ENCODE results near the gene FCRLB. TPM values are rescaled to one million over a fixed set of nuclear protein-coding genes. Genes with fewer than 3 reads are reported as not detected.
"Not testable (repeated sequence)": the region's sequence is repeated elsewhere in the genome, so short reads cannot be mapped to it uniquely, and the experiment has no call there.

The FCRLB gene, protein sequence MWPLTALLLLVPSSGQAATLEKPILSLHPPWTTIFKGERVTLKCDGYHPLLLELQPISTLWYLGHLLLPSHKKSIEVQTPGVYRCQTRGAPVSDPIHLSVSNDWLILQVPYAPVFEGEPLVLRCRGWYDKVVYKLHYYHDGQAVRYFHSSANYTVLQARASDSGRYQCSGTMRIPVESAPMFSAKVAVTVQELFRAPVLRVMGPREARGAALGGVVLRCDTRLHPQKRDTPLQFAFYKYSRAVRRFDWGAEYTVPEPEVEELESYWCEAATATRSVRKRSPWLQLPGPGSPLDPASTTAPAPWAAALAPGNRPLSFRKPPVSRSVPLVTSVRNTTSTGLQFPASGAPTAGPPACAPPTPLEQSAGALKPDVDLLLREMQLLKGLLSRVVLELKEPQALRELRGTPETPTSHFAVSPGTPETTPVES
- total RNA-seq, result under 1 TPM; 0.13 to 0.58 (median 0.29) TPM
- under 1 TPM in 2 of 3 donors, not detected in 1; 0.06 to 0.25 TPM for polyA plus RNA-seq
- long read RNA-seq, donor 1, result 0 reads
- long read RNA-seq, donor 2, result 0 reads

DNA sequence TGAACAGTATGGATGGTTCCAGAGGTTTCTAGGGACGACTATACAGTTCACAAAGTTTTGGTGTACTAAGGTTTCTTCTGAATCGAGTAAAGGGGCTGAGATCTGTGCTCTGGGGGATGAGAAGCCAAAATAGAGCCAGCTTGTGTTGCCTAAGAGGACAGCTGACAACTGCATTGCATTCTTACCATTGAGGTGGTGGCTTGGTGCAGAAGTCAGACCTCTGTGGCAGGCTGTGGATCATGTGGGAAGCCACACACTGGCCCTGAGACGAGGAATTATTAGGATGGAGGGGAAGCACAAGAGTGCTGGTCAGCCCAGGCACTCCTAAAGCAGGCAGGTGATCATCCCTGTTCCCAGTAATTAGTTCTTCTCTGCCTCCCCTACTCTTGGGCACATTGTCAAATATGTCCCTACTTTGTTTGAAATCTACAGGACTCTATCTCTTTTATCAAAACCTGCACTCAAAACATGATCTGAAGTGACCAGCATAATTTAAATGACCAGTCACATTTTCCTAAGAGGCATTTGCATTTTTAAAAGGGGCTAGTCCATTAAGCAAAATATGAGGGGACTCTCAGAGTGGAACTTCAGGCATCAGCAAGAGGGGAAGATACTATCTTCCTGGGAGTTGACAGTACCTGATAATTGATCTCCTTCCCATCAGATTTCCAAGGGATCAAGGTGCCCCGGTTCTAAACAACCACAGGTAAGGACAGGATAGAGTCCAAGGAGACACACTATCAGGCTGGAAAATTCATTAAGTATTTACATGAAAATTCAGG is at the start of gene FCRLB:
FCRLB (plus strand) TSS at position 589 of the 782 bp plus-strand sequence. CDS start 1,129 bp downstream, outside the sequence.
- TF ChIP-seq, protein P1, sequence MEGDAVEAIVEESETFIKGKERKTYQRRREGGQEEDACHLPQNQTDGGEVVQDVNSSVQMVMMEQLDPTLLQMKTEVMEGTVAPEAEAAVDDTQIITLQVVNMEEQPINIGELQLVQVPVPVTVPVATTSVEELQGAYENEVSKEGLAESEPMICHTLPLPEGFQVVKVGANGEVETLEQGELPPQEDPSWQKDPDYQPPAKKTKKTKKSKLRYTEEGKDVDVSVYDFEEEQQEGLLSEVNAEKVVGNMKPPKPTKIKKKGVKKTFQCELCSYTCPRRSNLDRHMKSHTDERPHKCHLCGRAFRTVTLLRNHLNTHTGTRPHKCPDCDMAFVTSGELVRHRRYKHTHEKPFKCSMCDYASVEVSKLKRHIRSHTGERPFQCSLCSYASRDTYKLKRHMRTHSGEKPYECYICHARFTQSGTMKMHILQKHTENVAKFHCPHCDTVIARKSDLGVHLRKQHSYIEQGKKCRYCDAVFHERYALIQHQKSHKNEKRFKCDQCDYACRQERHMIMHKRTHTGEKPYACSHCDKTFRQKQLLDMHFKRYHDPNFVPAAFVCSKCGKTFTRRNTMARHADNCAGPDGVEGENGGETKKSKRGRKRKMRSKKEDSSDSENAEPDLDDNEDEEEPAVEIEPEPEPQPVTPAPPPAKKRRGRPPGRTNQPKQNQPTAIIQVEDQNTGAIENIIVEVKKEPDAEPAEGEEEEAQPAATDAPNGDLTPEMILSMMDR (IDR thresholded peaks at IDR 0.05), result no peak
- Histone ChIP-seq H3K4me3 (no peak within 1 kb of the TSS), H3K27me3 (ENCODE audit: insufficient read depth in 3 of 3, low read length in 2 of 3) (peaks cover 0 to 54% (median 2%) of the 10 kb centered on the region in 3 donors), H3K4me1 (no peaks in the 10 kb centered on the region), H3K27ac (no peak within 1 kb of the TSS), H3K36me3 (ENCODE audit: insufficient read depth in 1 of 2, low read depth in 1 of 2) (no peaks in the 10 kb centered on the region), H3K9me3 (no peaks in the 10 kb centered on the region)
- ATAC-seq (no peak), DNase-seq (no peak)
- intact Hi-C loops (cut with DNase I), result no loop called here
- 34 to 59% (median 39%) methylated on average over 4 of the region's 4 CpGs for WGBS, 3 donors

DNA sequence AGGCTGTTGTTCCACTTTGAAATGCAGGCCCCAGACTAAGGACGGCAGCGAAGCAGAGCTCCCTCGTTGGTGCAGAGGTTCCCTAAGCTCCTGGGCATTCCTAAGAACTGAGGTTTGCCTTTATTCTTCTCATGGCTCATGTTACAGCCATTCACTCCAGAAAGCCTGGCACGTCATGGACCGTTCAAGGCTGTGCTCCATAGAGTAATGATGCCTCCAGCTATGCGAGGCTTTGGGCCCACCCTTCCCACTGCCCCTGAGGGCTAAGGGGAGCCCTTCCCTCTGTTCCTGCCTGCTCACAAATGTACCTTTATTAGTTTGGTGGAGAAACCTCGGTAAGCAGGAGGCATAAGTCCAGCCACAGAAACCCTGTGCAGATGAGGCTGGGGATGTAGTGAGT is 47.9 kb upstream of the FCRLB start:
- H3K36me3 ChIP-seq (ENCODE audit: insufficient read depth in 1 of 2, low read depth in 1 of 2); H3K27me3 ChIP-seq (ENCODE audit: insufficient read depth in 3 of 3, low read length in 2 of 3); H3K27ac ChIP-seq; H3K4me1 ChIP-seq; intact Hi-C loops (cut with DNase I); H3K4me3 ChIP-seq; H3K9me3 ChIP-seq; DNase-seq: not testable (repeated sequence)
- WGBS, 3 donors, result 60 to 68% (median 67%) methylated on average over 5 to 7 of the region's 7 CpGs
- ATAC-seq, result peak in 1 of 4 donors; percentile 27

DNA sequence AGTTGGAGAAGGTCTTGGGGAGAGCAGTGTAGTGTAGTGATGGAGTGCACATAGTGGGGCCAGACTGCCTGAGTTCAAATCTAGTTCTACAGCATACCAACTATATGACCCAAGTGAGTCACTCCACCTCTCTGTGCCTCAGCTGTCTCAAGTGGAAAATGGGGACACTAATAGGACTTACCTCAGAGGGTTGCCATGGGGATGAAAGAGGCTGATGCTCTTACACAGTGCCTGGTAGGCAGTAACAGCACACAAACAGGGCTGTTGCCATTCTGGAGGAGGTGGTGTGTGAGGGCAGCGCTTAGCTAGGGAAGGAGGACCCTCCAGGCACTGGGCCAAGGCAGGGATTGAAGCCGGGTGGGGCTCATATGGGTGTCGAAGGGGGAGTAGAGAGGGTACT is 46.9 kb upstream of the FCRLB start:
- H3K9me3 ChIP-seq; intact Hi-C loops (cut with DNase I): not testable (repeated sequence)

GRCh38 chr1:161674908-161675307 is 46.4 kb upstream of the FCRLB start:
- H3K9me3 ChIP-seq; H3K27me3 ChIP-seq (ENCODE audit: insufficient read depth in 3 of 3, low read length in 2 of 3); DNase-seq; H3K36me3 ChIP-seq (ENCODE audit: insufficient read depth in 1 of 2, low read depth in 1 of 2); ATAC-seq; H3K27ac ChIP-seq; intact Hi-C loops (cut with DNase I); H3K4me3 ChIP-seq; H3K4me1 ChIP-seq: not testable (repeated sequence)
- 65 to 81% (median 71%) methylated on average over 2 to 3 of the region's 3 CpGs for WGBS, 3 donors

More for the DNA sequence above, 46.9 kb upstream of the FCRLB start:
- H3K4me3 ChIP-seq; H3K4me1 ChIP-seq; H3K27ac ChIP-seq; DNase-seq; H3K27me3 ChIP-seq (ENCODE audit: insufficient read depth in 3 of 3, low read length in 2 of 3); ATAC-seq; H3K36me3 ChIP-seq (ENCODE audit: insufficient read depth in 1 of 2, low read depth in 1 of 2): not testable (repeated sequence)
- 41 to 64% (median 53%) methylated on average over 2 of the region's 3 CpGs for WGBS, 3 donors

DNA sequence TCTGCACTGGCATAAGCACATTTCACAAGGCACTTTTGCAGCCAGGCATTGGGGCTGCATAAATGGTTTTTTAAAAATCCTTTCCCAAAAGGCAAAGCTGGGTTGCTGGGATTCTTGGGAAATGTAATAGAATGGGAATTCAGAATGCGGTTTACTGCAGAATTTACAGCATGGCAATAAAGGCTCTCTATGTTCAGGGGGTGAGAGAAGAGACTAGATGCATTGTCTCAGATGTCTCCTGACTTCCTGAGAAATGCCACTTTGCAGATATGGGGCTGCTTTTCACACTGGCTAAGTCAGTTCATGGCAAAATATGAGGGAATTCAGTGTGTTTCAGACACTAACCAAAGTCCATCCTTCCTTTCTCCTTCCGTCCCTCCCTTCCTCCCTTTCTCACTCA is 44.9 kb upstream of the FCRLB start:
- Histone ChIP-seq H3K4me1 (no peaks in the 10 kb centered on the region), H3K27me3 (ENCODE audit: insufficient read depth in 3 of 3, low read length in 2 of 3) (peaks cover 0 to 3% (median 0%) of the 10 kb centered on the region in 3 donors), H3K9me3 (no peaks in the 10 kb centered on the region), H3K27ac (no peak overlapping the region), H3K36me3 (ENCODE audit: insufficient read depth in 1 of 2, low read depth in 1 of 2) (no peaks in the 10 kb centered on the region), H3K4me3 (no peak overlapping the region)
- DNase-seq (no peak), ATAC-seq (no peak)
- WGBS, 3 donors, result 87 to 92% (median 90%) methylated on average over 2 of the region's 2 CpGs
- intact Hi-C loops (cut with DNase I), result no loop called here
- TF ChIP-seq, protein P1 (IDR thresholded peaks at IDR 0.05), result no peak
